Stimulated activated CD4-positive, alpha-beta T cell treated with anti-CD3 and anti-CD28 coated beads, TNF-alpha, amount 100 ng/mL, for 48 hours (primary cell): ENCODE data around the gene PERP.

Source experiments
- DNase-seq, 3 donors: peaks; one replicate each; pipeline ENCODE4 v3.0.0-alpha.2; 2020; ENCODE audit warnings: low read depth in 3 of 3

PERP gene

DNA sequence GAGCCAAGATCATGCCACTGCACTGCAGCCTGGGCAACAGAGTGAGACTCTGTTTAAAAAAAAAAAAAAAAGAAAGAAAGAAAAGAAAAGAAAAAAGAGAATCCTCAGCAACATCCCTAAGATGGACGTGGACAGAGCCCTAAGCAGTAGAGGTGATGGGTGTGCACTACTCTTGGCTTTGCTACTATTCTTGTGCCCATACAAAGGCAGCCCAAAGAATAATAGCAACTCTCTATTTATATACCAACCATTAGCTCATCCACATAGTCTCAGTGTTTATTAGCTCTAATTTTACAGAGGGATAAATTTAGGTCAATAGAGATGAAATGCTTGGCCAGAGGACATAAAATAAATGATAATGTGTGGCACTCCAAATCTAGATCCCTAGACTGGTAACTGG lies 62.2 kb downstream of the PERP start:
- DNase-seq: no peak

DNA sequence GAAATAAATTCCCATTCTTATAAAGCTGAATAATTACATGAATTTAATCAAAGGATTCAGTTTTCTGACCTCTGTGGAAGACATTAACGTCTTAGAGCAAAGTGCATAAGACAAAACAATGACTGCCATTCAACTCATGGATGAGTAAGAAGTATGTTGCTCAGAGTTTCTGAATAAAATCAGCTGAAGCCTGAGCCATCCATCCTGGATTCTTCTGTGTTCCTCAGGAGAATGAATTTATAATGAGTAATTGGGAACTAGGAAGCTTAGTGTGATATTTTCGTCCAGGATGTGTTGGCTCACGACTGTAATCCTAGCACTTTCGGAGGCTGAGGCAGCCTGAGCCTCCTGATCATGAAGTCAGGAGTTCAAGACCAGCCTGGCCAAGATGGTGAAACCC lies 62.8 kb downstream of the PERP start:
- DNase-seq: no peak
